ENCODE results near the gene CBLN1.

Gene CBLN1

DNA sequence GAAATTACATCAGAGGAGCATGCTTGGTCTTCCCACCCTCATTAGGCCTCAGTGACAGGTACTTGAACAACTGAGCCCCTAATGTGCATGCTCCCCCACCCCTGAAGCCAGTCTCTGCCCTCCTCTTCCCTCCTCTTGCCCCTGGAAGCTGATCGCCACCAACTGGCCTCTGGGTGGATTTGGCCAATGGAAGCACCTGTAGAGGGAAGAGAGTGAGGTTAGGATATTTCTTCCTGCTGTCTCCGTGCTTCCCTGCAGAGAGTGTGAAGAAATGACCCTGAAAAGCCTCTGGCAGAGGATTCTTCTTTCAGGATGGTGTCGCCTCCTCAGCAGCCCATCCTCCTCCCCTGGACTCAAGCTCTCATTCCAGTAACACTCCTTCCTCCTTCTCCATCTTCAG, 5.9 kb upstream of the CBLN1 start:
- H3K9ac ChIP-seq (ENCODE audit: low read length), result no peak overlapping the region
- H3K4me1 ChIP-seq (ENCODE audit: control insufficient read depth, insufficient read depth, low read length), result peaks cover 9% of the 10 kb centered on the region; the same call in 1 of the 2 replicates
- H3K27ac ChIP-seq (ENCODE audit: low read depth, low read length), result no peak overlapping the region
- H3K36me3 ChIP-seq (ENCODE audit: control insufficient read depth, insufficient read depth, low read length), result no peaks in the 10 kb centered on the region
- H3K9me3 ChIP-seq (ENCODE audit: control insufficient read depth, insufficient read depth, low read depth, low read length), result no peaks in the 10 kb centered on the region
- H3K4me3 ChIP-seq (ENCODE audit: low read depth, low read length), result no peak overlapping the region
- peaks cover 62% of the 10 kb centered on the region for H3K27me3 ChIP-seq (ENCODE audit: control insufficient read depth, insufficient read depth, low read length)

DNA sequence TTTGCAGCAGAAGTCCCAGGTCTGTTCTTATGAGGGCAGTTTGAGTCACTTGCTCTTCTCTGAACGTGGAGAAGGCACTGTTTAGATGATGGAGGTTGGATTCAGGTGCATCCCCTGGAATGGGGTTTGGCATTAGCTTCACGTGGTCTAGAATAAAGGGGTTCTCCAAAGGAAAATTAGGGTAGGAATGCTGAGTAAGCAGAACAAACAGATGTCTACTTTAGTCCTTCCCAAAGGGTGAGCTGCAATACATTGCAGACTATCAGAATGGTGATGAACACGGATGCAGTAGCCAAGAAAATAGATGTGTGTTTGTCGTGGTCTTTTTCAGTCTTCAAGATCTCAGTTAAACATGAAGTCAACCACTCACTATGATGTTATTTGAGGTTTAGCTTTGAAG, 3.3 kb upstream of the CBLN1 start:
- Histone ChIP-seq H3K27me3 (ENCODE audit: control insufficient read depth, insufficient read depth, low read length) (peaks cover 76% of the 10 kb centered on the region), H3K9ac (ENCODE audit: low read length) (no peak overlapping the region)

DNA sequence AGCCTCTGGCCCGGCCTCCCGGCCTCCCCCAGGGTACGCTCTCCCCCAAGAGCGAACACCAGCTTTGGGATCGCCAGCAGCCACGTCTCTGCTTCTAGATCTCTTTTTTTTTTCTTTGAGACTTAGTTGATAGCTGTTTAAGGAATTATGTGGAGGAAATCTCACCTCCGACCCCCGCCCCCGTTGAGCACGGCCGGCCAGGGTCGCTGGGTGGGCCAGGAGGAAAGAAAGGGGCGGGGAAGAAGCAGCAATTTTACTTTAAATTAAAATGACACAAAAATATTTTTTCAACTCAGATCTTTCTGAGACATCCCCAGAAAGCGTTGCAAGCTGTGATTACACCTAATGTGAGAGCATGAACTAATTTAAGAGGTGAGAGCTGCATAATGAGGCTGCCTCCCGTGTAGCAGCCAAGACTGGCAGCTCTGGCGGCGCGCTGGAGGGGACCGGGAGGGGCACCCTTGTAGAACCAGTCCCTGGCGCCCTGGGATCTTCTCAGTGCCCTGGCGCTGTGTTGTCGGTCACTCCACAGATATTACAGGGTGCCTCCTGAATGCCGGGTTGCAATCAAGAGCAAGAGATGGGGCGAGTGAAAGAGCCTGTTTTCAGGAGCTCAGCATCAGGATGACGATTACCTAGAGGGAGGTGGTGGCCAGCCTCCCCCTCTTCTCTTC, 1.9 kb upstream of the CBLN1 start:
- H3K27me3 ChIP-seq (ENCODE audit: control insufficient read depth, insufficient read depth, low read length), result peaks cover 86% of the 10 kb centered on the region

More for the DNA sequence above, 3.3 kb upstream of the CBLN1 start:
- H3K36me3 ChIP-seq (ENCODE audit: control insufficient read depth, insufficient read depth, low read length), result no peaks in the 10 kb centered on the region
- no peak overlapping the region for H3K27ac ChIP-seq (ENCODE audit: low read depth, low read length)
- no peak overlapping the region for H3K4me3 ChIP-seq (ENCODE audit: low read depth, low read length)
- H3K9me3 ChIP-seq (ENCODE audit: control insufficient read depth, insufficient read depth, low read depth, low read length), result no peaks in the 10 kb centered on the region
- H3K4me1 ChIP-seq (ENCODE audit: control insufficient read depth, insufficient read depth, low read length), result peaks cover 17% of the 10 kb centered on the region

DNA sequence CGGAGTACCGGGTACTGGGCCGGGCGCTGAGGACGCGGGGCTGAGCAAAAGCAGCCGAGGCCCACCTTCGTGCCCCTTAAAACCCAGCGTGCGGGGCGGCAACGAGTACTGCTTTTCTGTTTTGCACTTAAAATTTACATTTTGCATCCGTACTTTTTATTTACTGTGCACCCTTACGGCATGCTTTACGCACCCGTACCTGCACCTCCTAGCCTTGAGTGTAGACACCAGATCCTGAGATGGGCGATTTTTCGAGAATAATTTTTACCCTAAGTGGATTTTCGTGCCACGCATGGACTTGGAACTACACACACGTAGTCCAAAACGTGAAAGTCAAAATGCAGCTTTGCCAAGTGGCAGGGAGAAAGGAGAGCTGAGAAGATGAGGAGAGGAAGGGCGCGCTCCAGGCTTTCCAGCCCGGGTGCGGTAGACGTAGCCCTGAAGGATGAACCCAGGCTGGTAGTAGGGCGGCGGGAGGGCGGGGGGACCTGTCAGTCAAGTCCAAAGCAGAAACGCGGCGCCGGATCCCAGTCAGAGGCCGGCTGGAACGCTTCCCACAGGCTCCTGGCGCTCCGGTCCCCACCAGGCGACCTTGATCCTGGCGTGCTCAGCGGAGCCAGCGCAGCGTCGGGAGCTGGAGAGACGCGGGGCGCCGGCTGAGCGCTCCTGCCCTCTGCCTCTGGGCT, 1.2 kb upstream of the CBLN1 start:
- Histone ChIP-seq H3K9ac (ENCODE audit: low read length) (no peak overlapping the region), H3K36me3 (ENCODE audit: control insufficient read depth, insufficient read depth, low read length) (no peaks in the 10 kb centered on the region), H3K4me3 (ENCODE audit: low read depth, low read length) (peak overlapping the region; percentile 74), H3K4me1 (ENCODE audit: control insufficient read depth, insufficient read depth, low read length) (peaks cover 28% of the 10 kb centered on the region), H3K27me3 (ENCODE audit: control insufficient read depth, insufficient read depth, low read length) (peaks cover 92% of the 10 kb centered on the region), H3K27ac (ENCODE audit: low read depth, low read length) (no peak overlapping the region), H3K9me3 (ENCODE audit: control insufficient read depth, insufficient read depth, low read depth, low read length) (no peaks in the 10 kb centered on the region)

More for the DNA sequence above, 1.9 kb upstream of the CBLN1 start:
- Histone ChIP-seq H3K4me1 (ENCODE audit: control insufficient read depth, insufficient read depth, low read length) (peaks cover 22% of the 10 kb centered on the region), H3K36me3 (ENCODE audit: control insufficient read depth, insufficient read depth, low read length) (no peaks in the 10 kb centered on the region), H3K9me3 (ENCODE audit: control insufficient read depth, insufficient read depth, low read depth, low read length) (no peaks in the 10 kb centered on the region), H3K9ac (ENCODE audit: low read length) (no peak overlapping the region), H3K4me3 (ENCODE audit: low read depth, low read length) (peak overlapping the region; percentile 74), H3K27ac (ENCODE audit: low read depth, low read length) (no peak overlapping the region)

DNA sequence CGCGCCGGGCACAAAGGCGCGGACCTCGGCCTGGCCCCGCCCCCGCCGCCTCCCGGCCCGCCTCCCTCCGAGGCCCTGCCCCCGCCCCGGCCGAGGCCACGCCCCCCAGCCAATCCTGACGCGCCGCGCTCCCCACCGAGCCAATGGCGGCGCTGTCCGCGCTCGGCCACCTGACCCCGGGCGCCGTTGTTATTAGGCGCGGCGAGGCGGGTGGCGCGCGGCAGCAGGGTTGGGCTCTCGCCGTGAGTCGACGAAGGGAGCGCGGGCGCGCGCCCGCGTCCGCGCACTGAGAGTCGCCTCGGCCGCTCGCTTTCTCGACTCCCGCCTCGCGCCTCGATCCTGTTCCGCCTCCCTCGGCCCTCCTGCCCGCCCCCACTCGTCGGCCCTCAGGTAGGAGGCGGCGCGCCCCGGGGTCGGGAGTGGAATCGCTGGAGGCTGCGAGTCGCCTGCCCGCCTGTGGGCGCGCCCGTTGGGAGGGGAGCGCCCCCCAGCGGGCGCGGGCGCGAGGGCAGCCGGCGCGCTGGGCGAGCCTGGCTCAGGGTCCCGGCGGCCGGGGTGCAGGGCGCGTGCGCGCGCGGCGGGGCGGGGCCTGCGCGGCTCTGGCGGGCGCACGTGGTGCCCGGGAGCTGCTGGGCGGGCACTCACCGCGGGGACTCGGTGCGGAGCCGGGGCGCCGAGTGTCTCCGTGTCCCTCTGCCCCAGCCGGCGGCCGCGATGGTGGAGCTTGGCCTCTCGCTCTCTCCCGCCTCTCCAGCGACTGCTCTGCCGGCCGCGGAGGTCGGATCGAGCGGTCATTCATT, 405 bp upstream of the CBLN1 start:
- H3K4me3 ChIP-seq (ENCODE audit: low read depth, low read length), result peak overlapping the region; percentile 75
- H3K4me1 ChIP-seq (ENCODE audit: control insufficient read depth, insufficient read depth, low read length), result peaks cover 31% of the 10 kb centered on the region
- no peak overlapping the region for H3K9ac ChIP-seq (ENCODE audit: low read length)
- peaks cover 93% of the 10 kb centered on the region for H3K27me3 ChIP-seq (ENCODE audit: control insufficient read depth, insufficient read depth, low read length)
- H3K9me3 ChIP-seq (ENCODE audit: control insufficient read depth, insufficient read depth, low read depth, low read length), result no peaks in the 10 kb centered on the region
- no peaks in the 10 kb centered on the region for H3K36me3 ChIP-seq (ENCODE audit: control insufficient read depth, insufficient read depth, low read length)
- no peak overlapping the region for H3K27ac ChIP-seq (ENCODE audit: low read depth, low read length)

DNA sequence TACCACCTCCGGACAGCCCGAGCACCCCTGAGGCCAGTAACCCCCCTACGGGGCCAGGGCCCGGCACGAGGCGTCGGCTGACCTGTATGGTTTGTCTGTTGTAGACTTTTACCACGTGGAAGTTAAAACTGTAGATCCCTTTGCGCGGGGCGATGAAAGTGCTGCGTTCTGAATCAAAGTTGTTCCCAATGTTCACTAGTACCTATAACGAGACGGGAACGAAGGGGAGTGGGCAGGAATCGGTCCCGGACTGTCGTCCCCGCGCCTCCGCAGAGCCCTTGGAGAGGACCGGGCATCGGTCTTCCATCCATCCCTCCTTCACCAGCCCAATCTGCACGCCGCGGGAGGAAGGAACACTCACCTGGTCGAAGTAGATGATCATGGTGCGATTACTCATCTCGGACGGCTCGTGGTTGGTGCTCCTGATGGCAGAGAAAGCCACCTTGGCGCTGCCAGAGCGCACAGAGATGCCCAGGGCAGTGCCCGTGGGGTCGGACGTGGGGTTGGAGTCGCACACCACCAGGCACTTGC, 732 bp downstream of the CBLN1 start:
- Histone ChIP-seq H3K9me3 (ENCODE audit: control insufficient read depth, insufficient read depth, low read depth, low read length) (no peaks in the 10 kb centered on the region), H3K27ac (ENCODE audit: low read depth, low read length) (no peak overlapping the region), H3K4me3 (ENCODE audit: low read depth, low read length) (peak overlapping the region; percentile 65), H3K36me3 (ENCODE audit: control insufficient read depth, insufficient read depth, low read length) (no peaks in the 10 kb centered on the region), H3K9ac (ENCODE audit: low read length) (no peak overlapping the region), H3K27me3 (ENCODE audit: control insufficient read depth, insufficient read depth, low read length) (peaks cover 93% of the 10 kb centered on the region), H3K4me1 (ENCODE audit: control insufficient read depth, insufficient read depth, low read length) (peaks cover 35% of the 10 kb centered on the region)

DNA sequence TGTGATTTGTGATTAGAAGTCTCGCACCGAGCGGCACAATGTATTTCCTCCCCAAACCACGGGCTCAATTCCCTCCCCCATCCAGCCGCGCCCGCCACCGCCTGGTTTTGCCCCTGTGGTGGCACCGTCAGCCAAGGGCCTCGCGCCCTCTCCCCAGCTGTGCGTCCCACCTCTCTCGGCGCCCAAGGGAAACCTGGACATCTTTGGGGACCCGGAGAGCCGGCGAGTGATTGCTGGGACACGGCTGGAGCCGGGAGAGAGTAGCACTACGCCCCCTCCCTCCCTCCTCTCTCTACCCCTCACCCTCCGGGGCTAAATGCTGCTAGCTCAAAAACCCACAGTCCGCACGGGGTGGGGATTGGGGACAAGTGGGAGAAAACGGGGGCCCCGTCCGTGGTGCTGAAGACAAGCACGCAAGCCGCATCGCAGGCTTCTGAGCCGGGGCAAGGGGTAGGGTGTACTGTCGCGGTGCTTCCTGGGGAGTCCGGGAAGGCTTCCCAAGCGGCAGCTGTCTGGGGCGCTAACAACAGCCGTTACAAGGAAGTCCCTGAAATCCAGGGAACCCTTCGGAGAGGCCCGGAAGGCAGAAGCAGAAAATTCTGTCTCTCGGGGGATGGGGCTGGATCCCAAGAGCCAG, 1.4 kb downstream of the CBLN1 start:
- peaks cover 93% of the 10 kb centered on the region for H3K27me3 ChIP-seq (ENCODE audit: control insufficient read depth, insufficient read depth, low read length)
- no peak overlapping the region for H3K9ac ChIP-seq (ENCODE audit: low read length)
- H3K27ac ChIP-seq (ENCODE audit: low read depth, low read length), result no peak overlapping the region
- H3K36me3 ChIP-seq (ENCODE audit: control insufficient read depth, insufficient read depth, low read length), result no peaks in the 10 kb centered on the region
- peaks cover 41% of the 10 kb centered on the region for H3K4me1 ChIP-seq (ENCODE audit: control insufficient read depth, insufficient read depth, low read length)
- H3K4me3 ChIP-seq (ENCODE audit: low read depth, low read length), result peak overlapping the region; percentile 65
- H3K9me3 ChIP-seq (ENCODE audit: control insufficient read depth, insufficient read depth, low read depth, low read length), result no peaks in the 10 kb centered on the region

DNA sequence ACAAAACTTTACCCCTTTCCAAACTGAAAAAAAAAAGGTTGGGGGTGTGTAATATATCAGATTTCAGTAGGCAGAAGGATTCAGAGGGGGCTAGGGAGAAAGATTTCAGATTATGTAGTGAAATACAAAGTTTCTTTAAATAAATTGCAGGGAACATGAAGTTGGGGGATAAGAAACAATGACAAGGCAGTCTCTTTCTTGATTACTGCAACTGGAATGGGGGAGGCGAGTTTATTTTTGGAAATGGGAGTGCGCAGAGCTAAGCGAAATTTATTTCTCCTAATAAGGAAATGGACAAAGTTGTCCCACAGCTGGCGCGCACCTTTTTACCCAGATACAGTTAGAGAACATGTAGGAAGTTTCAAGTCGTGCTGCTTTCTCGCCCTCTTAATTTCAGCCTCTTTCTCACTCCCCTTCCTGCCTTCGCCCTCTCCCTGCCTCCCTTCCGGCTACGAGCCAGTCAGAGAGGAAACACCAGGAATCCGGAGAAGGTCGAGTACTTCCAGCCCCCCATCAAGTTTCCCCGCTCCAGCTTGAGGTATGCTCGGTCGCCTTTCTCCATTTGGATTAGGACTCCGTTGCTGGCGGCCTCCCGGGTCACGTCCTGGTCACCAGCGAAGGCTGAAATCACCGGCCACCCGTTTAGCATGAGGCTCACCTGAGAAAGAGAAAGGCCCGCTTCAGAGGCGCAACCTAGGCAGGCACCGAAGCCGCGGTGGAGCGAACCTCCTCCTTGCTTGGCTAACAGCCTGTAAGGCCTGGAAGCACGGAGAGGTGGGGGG, 2.5 kb downstream of the CBLN1 start:
- H3K36me3 ChIP-seq (ENCODE audit: control insufficient read depth, insufficient read depth, low read length), result no peaks in the 10 kb centered on the region
- H3K9ac ChIP-seq (ENCODE audit: low read length), result no peak overlapping the region
- H3K9me3 ChIP-seq (ENCODE audit: control insufficient read depth, insufficient read depth, low read depth, low read length), result no peaks in the 10 kb centered on the region
- H3K27ac ChIP-seq (ENCODE audit: low read depth, low read length), result no peak overlapping the region
- peaks cover 93% of the 10 kb centered on the region for H3K27me3 ChIP-seq (ENCODE audit: control insufficient read depth, insufficient read depth, low read length)
- H3K4me3 ChIP-seq (ENCODE audit: low read depth, low read length), result peak overlapping the region; percentile 65
- peaks cover 46% of the 10 kb centered on the region for H3K4me1 ChIP-seq (ENCODE audit: control insufficient read depth, insufficient read depth, low read length)

DNA sequence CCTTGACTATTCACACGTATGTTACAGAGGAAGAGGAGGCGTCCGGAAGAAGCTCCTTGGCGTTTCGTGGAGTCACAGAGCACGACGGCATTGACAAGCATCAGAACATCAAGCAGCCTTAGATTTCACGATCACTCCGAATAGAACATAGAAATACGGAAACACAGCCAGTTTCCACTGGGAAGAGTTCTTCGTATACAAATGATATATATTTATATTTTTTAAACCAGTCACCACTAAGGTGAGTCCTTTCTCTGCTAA, 3.1 kb downstream of the CBLN1 start:
- Histone ChIP-seq H3K4me1 (ENCODE audit: control insufficient read depth, insufficient read depth, low read length) (peaks cover 46% of the 10 kb centered on the region), H3K27ac (ENCODE audit: low read depth, low read length) (no peak overlapping the region), H3K27me3 (ENCODE audit: control insufficient read depth, insufficient read depth, low read length) (peaks cover 93% of the 10 kb centered on the region), H3K4me3 (ENCODE audit: low read depth, low read length) (peak overlapping the region; percentile 42; the same call in 1 of the 2 replicates), H3K36me3 (ENCODE audit: control insufficient read depth, insufficient read depth, low read length) (no peaks in the 10 kb centered on the region), H3K9me3 (ENCODE audit: control insufficient read depth, insufficient read depth, low read depth, low read length) (no peaks in the 10 kb centered on the region), H3K9ac (ENCODE audit: low read length) (no peak overlapping the region)

DNA sequence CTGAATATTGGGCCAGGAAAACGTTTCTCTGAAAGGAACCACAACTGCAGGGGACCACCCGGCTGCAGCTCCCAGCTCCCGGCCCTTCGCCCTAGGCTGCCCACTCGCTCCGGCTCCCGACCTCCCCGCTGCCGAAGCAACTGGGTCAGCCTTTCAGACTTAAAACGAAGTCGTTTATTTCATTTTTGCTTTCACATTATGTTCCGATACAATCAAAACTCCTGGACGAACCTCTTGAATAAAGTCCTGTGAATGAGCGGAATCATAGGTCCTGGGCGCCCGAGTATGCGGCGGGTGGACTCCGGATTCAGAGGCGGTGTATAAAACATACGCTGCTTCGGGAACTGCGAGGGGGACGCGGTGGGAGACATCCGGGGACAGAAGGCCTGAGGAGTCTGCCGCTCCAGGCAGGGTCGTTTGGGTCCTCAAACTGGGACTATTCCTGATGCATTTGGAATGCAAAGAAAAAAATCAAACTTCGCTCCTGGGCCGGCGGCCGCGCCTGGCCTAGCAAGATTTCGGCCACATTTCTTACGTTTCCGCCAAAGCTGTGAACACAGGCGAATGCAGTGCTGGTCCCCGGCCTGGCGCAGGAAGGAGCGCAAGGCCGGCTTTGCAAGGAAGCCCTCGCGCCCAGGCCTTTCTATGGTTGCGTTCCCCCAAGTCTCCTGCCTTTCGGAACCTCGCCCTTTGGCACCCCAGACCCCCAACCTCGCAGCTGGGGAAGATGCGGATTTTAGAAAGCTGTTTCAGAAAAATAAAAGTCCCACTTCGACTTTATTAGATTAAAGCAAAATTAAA, 3.7 kb downstream of the CBLN1 start:
- Histone ChIP-seq H3K9ac (ENCODE audit: low read length) (no peak overlapping the region), H3K4me1 (ENCODE audit: control insufficient read depth, insufficient read depth, low read length) (peaks cover 45% of the 10 kb centered on the region), H3K9me3 (ENCODE audit: control insufficient read depth, insufficient read depth, low read depth, low read length) (no peaks in the 10 kb centered on the region), H3K36me3 (ENCODE audit: control insufficient read depth, insufficient read depth, low read length) (no peaks in the 10 kb centered on the region), H3K27me3 (ENCODE audit: control insufficient read depth, insufficient read depth, low read length) (peaks cover 93% of the 10 kb centered on the region), H3K27ac (ENCODE audit: low read depth, low read length) (no peak overlapping the region), H3K4me3 (ENCODE audit: low read depth, low read length) (peak overlapping the region; percentile 42)

Data from HUES6 (cell line).